GM04503 (cell line): ENCODE measurements around the gene GASK1A.

Experiments used
- DNase-seq: peaks from one replicate; pipeline ENCODE4 v3.0.0-alpha.2; 2012; ENCODE audit warnings: low read depth

GASK1A gene

DNA sequence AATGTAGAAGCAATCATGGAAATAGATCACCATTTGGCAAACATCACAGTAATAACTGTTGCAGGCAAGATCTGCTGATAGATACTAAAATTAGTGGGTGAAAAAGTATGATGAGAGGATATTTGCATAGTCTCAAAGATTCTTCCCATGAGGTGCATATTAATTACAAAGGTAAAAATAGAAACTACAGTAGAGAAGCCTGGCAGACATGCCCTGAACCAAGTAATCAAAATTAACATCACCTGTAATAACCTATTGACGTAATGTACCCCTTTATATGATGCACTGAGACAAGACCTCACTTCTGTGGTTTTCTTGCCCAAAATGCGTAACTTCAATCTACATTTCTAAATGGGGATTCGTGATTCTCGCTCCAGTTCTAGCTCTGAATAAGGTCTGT is 112.4 kb downstream of the GASK1A start:
- DNase-seq: no peak

DNA sequence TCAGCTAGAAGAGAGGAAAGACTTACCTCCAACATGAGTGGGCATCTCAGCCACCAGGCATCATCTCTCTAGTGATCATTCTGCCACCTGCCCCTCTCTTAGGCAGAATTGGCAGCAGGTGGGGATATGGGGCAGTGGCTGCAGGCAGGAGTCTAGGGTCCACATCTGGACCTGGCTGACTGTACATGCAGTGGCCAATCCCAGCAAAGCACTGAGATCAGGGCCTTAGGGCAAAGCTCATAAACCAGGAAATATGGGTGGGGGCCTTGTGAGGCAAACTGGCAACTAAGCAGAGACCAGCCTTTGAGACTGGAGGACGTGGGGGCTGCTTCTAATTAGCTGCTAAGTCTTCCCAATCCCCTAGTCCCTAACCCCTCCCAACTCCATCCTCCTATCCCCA is 113.9 kb downstream of the GASK1A start:
- DNase-seq: no peak

DNA sequence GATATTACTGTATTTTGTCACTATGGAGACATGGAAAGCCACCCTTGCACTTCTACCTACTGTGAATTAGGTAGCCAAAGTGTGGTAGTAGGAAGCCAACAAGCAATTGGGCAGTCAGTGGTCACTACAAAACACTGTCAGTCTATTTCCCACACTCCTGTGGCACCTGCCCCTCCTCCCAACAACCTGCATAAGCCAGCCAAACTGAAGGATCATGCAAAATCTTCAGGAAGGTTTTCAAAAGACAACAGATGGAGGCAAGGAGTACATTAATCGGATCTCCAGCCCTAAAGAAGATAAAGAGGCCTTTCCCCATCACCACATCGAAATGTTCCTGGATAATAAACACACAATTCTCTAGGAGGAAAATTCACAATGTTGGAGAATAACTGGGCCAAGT is 114.9 kb downstream of the GASK1A start:
- no peak for DNase-seq

DNA sequence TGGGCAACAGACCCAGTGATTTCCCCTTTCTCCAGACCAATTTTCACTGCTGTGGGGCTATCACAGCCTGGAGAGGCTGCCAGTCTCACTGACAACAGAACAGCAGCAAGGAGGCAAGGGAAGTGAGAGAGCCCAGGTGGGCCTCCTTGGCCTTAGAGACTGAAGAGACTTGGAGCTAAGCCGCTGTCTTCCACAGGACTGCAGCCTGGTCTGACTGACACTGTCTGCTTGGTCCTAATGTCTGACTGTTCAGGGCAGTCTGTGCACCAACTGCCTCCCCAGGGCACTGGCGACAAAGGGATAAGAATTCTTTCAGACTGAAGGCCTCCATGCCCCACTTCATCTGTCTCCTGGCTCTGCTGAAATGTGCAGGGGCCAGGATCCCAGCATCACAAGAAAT is 115.3 kb downstream of the GASK1A start:
- DNase-seq: no peak

DNA sequence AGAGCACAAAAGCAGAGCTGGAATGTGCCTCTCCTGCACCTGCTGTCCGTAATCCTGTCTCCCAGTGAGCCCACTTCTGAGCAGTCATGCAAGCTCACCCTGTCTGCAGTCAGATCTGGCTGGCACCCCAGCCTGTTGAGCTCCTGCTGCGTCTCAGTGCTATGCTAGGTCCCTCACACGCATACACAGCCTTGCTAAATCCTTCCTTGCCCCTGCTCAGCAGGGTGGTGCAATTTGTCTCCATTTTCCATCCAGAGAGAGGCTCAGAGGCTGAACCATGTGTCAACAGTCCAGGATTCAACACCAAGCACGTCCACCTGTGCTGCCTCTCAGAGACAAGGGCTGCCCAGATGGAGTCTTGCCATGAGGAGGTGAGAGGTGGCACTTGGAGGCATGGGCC is 115.7 kb downstream of the GASK1A start:
- no peak for DNase-seq

DNA sequence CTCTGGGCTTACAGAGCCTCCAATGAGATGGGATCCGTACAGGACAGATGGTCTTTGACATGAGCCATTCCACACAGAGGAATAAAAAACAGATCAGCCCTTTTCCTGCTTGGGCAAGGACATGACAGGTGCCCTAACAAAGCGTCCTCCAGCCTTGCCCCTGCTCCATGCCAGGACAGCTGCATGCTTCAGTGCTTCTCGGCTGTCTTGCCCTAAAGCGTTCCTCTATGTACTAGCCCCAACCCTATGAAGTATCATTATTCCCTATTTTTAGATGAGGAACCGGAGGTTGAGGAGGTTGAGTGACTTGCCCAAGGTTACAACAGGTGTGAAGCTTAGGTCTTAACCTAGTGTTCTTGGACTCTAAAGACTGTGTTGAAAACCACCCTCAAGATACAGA is 116.3 kb downstream of the GASK1A start:
- DNase-seq: no peak

DNA sequence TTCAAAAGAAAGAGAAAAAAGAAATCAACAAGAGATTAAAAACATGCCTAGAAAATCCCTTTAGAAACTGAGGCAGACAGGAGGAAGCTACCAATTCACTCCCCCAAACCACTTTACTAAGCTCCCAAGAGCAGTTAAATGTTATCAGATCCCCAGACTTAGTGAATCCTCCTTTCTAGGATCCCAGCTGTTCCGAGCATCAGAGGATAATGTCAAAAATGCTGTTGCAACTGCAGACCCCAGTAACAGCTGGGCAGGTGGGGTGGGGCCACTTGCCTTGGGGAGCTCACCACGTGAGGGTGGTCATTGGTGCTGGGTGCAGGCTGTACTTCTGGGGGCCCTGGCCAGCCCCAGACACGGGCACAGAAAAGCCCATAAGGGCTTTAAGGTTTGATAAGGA is 117.7 kb downstream of the GASK1A start:
- no peak for DNase-seq

DNA sequence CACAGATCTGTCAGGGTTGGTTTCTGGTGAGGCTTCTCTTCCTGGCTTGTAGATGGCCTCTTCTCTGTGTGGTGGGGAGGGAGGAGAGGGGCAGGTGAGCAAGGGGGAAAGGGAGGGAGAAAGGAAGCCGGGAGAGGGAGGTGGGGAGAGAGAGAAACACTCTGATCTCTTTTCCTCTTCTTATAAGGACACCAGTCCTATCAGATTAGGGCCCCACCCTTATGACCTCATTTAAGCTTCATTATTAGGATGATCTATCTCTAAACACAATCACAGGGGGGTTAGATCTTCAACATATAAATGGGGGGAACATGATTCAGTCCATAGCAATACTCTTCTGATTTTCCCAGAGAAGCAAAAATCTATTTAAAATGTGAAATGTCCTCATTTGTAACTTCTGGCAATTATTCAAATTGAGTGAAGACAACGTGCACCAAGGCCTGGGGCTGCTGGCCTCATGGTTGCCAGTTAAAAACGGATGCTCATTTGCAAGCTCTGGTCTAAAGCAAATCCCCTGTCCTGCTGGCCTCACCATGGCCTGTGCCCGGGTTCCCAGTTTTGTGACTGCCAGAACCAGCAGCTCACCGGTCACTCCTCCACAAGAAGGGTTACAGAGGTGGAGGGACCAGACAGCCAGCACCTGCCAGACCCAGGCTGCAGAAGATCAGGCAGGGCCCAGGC is 118.4 kb downstream of the GASK1A start:
- no peak for DNase-seq

DNA sequence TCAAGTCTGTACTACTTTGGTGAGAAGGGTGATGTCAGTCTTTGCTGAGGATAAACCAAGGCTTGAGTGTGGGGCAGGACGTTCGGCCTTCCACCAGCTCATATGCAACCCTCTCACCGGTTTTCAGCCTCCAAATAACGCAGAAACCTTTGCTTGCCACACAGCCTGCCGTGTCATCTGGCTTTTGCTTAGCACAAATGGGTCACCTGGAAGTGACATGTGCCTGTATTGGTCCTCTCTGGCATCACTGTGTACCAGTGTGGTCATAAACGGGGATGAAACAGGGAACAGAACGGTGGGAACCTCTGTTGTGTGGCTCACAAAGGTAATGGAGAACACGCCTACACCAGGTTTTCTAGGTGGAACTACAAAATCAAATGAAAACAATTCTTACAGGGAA is 119.7 kb downstream of the GASK1A start:
- DNase-seq: no peak

DNA sequence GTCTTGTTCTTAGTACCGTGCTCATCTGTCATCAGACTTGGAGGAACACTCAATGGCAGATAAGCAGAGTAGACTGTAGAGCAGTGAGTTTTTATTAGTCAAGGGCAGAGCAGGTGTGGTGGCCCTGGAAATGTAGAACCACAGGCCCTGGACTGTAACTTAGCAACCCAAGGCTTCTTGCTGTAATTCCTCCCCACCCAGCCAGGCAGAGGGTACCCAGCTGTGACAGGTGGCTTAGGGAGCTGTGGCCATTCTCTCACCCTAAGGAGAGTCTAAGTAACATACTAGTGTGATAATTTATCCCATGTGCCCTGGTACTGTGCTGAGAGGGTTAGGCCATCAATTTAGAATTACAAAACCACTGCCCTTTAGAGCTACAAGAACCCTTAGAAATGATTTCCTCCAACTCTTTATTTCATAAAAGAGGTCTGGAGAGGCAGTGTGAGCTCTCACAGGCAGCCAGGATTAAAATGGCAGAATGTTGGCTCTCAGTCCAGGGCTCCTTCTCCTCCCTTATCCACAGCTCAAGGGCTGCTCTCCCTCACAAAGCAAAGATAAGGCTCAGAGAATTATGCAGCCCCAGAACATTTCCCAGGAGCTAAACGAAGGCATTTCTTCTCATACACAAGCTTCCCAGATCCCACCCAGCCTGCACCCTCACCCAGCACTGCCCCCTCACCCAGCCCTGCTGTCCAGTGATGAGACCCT is 123.8 kb downstream of the GASK1A start:
- no peak for DNase-seq

DNA sequence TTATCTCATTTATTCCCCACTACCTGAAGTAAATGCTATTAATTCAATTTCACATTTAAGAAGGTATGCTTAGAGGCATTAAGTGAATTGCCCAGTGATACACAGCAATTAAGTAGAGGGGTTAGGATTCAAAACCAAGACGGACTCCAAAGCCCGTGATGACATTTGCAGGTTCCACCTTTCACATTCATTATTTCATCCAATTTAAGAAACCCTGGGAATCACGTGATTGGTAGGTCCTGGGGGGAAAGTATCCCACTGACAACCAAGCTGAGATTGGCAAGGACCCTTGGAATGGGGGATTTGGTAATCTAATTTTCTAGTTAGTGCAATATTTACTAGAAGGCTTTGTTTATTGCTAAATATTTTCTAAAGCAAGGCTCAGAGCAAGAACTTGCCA is 124.9 kb downstream of the GASK1A start:
- no peak for DNase-seq

DNA sequence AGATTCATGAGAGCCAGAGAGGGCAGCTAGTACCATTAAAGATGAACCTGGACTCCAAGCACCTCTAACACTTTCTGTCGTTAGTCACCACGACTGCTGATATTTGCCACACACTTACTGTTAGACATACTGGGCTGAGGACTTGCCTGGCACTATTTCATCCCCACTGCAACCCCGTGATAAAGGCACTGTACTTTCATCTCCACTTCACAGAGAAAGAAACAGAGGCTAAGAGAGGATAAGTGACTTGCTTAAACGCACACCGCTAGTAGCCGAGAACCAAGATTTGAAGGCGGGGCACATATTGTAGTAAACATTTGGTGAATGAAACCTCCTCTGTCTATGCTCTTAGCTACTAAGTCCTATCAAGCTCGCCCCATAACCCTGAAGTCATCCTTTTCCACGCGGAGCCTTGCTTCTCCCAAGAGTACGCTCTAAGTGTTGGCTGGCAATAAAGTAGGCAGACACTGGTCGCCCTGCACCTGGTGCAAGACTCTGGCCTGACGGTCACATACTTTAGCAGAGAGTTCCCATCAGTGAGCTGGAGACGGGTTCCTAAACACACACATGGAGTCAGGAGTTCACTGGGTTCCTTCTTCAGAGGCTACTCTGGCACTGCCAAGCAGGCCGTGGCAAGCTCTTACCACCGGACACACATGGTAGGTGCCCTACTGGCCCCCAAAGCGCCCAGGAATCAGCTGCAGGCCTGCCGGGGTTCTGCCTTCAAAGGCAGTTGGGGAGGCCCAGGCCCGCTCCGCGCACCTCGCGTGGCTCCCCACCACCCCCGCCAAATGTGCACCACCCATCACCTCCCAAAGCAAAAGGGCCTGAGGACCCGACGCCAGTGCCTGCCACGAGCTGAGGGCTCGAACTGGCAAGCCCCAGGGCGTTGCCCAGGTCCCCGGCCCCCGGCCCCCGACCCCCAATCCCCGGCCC is 125.8 kb downstream of the GASK1A start:
- no peak for DNase-seq

DNA sequence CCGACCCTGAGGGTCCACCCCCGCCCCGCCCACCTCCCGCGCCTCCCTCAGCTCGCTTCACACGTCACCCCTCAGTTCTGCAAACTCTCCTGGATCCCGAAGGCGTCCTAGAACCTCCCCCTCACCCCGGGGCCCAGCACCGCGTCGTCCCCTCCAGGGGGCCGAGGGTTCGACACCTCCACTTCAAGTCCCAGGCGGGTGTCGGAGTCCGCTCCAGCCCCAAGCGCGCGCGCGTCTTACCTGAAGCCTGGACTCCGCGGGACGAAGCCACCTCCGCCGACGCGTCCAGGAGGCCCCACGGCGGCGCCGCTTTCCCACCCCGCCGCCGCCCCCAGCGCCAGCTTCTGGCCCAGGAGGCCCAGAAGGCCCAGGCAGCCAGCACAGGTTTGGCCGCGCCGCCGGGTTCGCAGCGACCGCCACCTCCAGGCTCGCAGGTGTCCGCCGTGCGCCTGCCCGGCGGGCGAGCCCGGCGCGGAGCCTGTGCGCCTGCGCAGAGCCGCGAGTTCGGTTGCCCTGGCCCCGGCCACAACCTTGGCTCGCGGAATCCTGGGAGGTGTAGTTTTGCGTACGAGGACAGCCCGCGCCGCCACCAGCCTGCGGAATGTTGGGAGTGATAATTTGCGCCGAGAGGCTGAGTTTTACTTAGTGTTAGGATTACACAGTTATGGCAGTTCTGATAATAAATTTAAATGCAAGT is 126.6 kb downstream of the GASK1A start, which contains the start of gene POMGNT2:
Gene POMGNT2, minus strand, starts transcription at position 484 of the 697 bp plus-strand sequence. CDS start 24,648 bp downstream, outside the sequence.
- peak; percentile 20 for DNase-seq

DNA sequence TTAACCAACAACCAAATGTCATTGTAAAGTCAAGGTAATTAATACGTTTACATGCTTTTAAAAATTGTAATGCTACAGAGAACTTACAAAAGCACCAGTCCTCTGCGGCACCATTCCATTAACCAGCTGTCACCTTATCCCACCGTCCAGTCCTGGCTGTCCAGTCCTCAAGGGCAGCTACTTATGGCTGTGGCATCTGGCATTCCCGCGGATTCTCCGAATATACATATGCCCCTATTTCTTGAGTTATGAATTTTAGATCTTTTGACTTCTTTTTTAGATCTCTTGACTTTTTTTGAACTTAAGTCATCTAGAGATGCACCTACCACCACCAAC is 127.2 kb downstream of the GASK1A start:
- DNase-seq: no peak
